AG09319 (cell line): ENCODE results near the gene CELF2.

Source experiments
- DNase-seq: peaks from one replicate; pipeline ENCODE4 v3.0.0-alpha.2; 2010; ENCODE audit warnings: low read depth; ENCODE audit errors: extremely low read depth
- CTCF ChIP-seq: IDR thresholded peaks from 2 replicates; pipeline ENCODE4 v1.5.1; 2011; ENCODE audit warnings: low read depth, mild to moderate bottlenecking, inconsistent platforms, low read length, moderate library complexity

The CELF2 gene

GRCh38 chr10:11338160-11338844 is 320.6 kb downstream of the CELF2 start:
- no peak for TF ChIP-seq CTCF
- no peak for DNase-seq

GRCh38 chr10:11339013-11339412 is 321.3 kb downstream of the CELF2 start:
- no peak for TF ChIP-seq CTCF

GRCh38 chr10:11339660-11340059 is 322.0 kb downstream of the CELF2 start:
- TF ChIP-seq CTCF = no peak
- DNase-seq = no peak

More at GRCh38 chr10:11339013-11339412, 321.3 kb downstream of the CELF2 start:
- DNase-seq = no peak

- no peak for DNase-seq
- TF ChIP-seq CTCF = no peak
Measured at GRCh38 chr10:11341283-11341960, 323.8 kb downstream of the CELF2 start.

GRCh38 chr10:11344081-11344480 is 326.4 kb downstream of the CELF2 start:
- DNase-seq = no peak
- no peak for TF ChIP-seq CTCF

GRCh38 chr10:11344550-11344949 is 326.9 kb downstream of the CELF2 start:
- no peak for DNase-seq
- TF ChIP-seq CTCF = no peak
